ENCODE data around the gene TACO1.
A peak's percentile ranks its signal among the peaks of the same experiment; 100 is the strongest.

The TACO1 gene

GRCh38 chr17:63623786-63624530 lies 23.3 kb downstream of the TACO1 start:
- no peaks in the 10 kb centered on the region for H3K9me3 ChIP-seq (ENCODE audit: low read depth, low read length)
- H3K27ac ChIP-seq, result no peak overlapping the region
- no peak overlapping the region for H3K9ac ChIP-seq (ENCODE audit: insufficient read length)
- DNase-seq (ENCODE audit: low read depth, low spot score), result no peak
- peak overlapping the region; percentile 75 for H3K4me3 ChIP-seq
- no peaks in the 10 kb centered on the region for H3K36me3 ChIP-seq (ENCODE audit: insufficient read depth, low read length)
- TF ChIP-seq FOXP2 (optimal IDR thresholded peaks at IDR 0.05; ENCODE audit: control extremely low read depth, extremely low read length, insufficient read depth) (no peak), POLR2AphosphoS5 (IDR thresholded peaks at IDR 0.05; ENCODE audit: borderline replicate concordance, low read depth, low read length) (no peak), EZH2 (IDR thresholded peaks at IDR 0.05) (no peak)

- Histone ChIP-seq H3K4me3 (no peak overlapping the region), H3K27ac (no peak overlapping the region), H3K9me3 (ENCODE audit: low read depth, low read length) (no peaks in the 10 kb centered on the region)
Measured at GRCh38 chr17:63624531-63624880, 23.8 kb downstream of the TACO1 start.

GRCh38 chr17:63626551-63627180 lies 26.0 kb downstream of the TACO1 start:
- no peak for TF ChIP-seq POLR2AphosphoS5 (IDR thresholded peaks at IDR 0.05; ENCODE audit: borderline replicate concordance, low read depth, low read length)
- no peak for TF ChIP-seq FOXP2 (optimal IDR thresholded peaks at IDR 0.05; ENCODE audit: control extremely low read depth, extremely low read length, insufficient read depth)
- TF ChIP-seq EZH2 (IDR thresholded peaks at IDR 0.05), result no peak
- no peak overlapping the region for H3K4me3 ChIP-seq
- H3K27ac ChIP-seq, result no peak overlapping the region
- H3K9ac ChIP-seq (ENCODE audit: insufficient read length), result no peak overlapping the region
- H3K36me3 ChIP-seq (ENCODE audit: insufficient read depth, low read length), result no peaks in the 10 kb centered on the region
- H3K9me3 ChIP-seq (ENCODE audit: low read depth, low read length), result no peaks in the 10 kb centered on the region
- DNase-seq (ENCODE audit: low read depth, low spot score), result no peak

More at GRCh38 chr17:63624531-63624880, 23.8 kb downstream of the TACO1 start:
- Histone ChIP-seq H3K36me3 (ENCODE audit: insufficient read depth, low read length) (no peaks in the 10 kb centered on the region), H3K9ac (ENCODE audit: insufficient read length) (no peak overlapping the region)
- no peak for DNase-seq (ENCODE audit: low read depth, low spot score)
- TF ChIP-seq EZH2 (IDR thresholded peaks at IDR 0.05) (no peak), FOXP2 (optimal IDR thresholded peaks at IDR 0.05; ENCODE audit: control extremely low read depth, extremely low read length, insufficient read depth) (no peak), POLR2AphosphoS5 (IDR thresholded peaks at IDR 0.05; ENCODE audit: borderline replicate concordance, low read depth, low read length) (no peak)

- no peaks in the 10 kb centered on the region for H3K9me3 ChIP-seq (ENCODE audit: low read depth, low read length)
- no peak for DNase-seq (ENCODE audit: low read depth, low spot score)
- H3K9ac ChIP-seq (ENCODE audit: insufficient read length), result no peak overlapping the region
- no peak overlapping the region for H3K27ac ChIP-seq
- no peak overlapping the region for H3K4me3 ChIP-seq
- no peaks in the 10 kb centered on the region for H3K36me3 ChIP-seq (ENCODE audit: insufficient read depth, low read length)
- TF ChIP-seq FOXP2 (optimal IDR thresholded peaks at IDR 0.05; ENCODE audit: control extremely low read depth, extremely low read length, insufficient read depth) (no peak), EZH2 (IDR thresholded peaks at IDR 0.05) (no peak), POLR2AphosphoS5 (IDR thresholded peaks at IDR 0.05; ENCODE audit: borderline replicate concordance, low read depth, low read length) (no peak)
Measured at GRCh38 chr17:63629627-63630026, 28.9 kb downstream of the TACO1 start.

GRCh38 chr17:63631062-63631461 lies 30.4 kb downstream of the TACO1 start:
- no peak overlapping the region for H3K9ac ChIP-seq (ENCODE audit: insufficient read length)
- H3K36me3 ChIP-seq (ENCODE audit: insufficient read depth, low read length), result no peaks in the 10 kb centered on the region
- H3K9me3 ChIP-seq (ENCODE audit: low read depth, low read length), result no peaks in the 10 kb centered on the region
- H3K4me3 ChIP-seq, result no peak overlapping the region
- H3K27ac ChIP-seq, result no peak overlapping the region
- TF ChIP-seq FOXP2 (optimal IDR thresholded peaks at IDR 0.05; ENCODE audit: control extremely low read depth, extremely low read length, insufficient read depth), result no peak
- no peak for TF ChIP-seq POLR2AphosphoS5 (IDR thresholded peaks at IDR 0.05; ENCODE audit: borderline replicate concordance, low read depth, low read length)
- TF ChIP-seq EZH2 (IDR thresholded peaks at IDR 0.05), result no peak
- no peak for DNase-seq (ENCODE audit: low read depth, low spot score)

- no peak overlapping the region for H3K4me3 ChIP-seq
- TF ChIP-seq POLR2AphosphoS5 (IDR thresholded peaks at IDR 0.05; ENCODE audit: borderline replicate concordance, low read depth, low read length) (no peak), EZH2 (IDR thresholded peaks at IDR 0.05) (no peak), FOXP2 (optimal IDR thresholded peaks at IDR 0.05; ENCODE audit: control extremely low read depth, extremely low read length, insufficient read depth) (no peak)
- H3K36me3 ChIP-seq (ENCODE audit: insufficient read depth, low read length), result no peaks in the 10 kb centered on the region; the same call in 1 of the 2 replicates
- no peak overlapping the region for H3K9ac ChIP-seq (ENCODE audit: insufficient read length)
- H3K27ac ChIP-seq, result no peak overlapping the region
- DNase-seq (ENCODE audit: low read depth, low spot score), result no peak
- no peaks in the 10 kb centered on the region for H3K9me3 ChIP-seq (ENCODE audit: low read depth, low read length)
Measured at GRCh38 chr17:63631626-63632025, 30.9 kb downstream of the TACO1 start.

GRCh38 chr17:63633742-63634141 lies 33.0 kb downstream of the TACO1 start:
- Histone ChIP-seq H3K27ac (no peak overlapping the region), H3K9ac (ENCODE audit: insufficient read length) (no peak overlapping the region)

GRCh38 chr17:63634163-63634562 lies 33.5 kb downstream of the TACO1 start:
- Histone ChIP-seq H3K27ac (no peak overlapping the region), H3K9ac (ENCODE audit: insufficient read length) (no peak overlapping the region), H3K36me3 (ENCODE audit: insufficient read depth, low read length) (no peaks in the 10 kb centered on the region; the same call in 1 of the 2 replicates), H3K9me3 (ENCODE audit: low read depth, low read length) (no peaks in the 10 kb centered on the region), H3K4me3 (no peak overlapping the region)
- no peak for DNase-seq (ENCODE audit: low read depth, low spot score)
- TF ChIP-seq POLR2AphosphoS5 (IDR thresholded peaks at IDR 0.05; ENCODE audit: borderline replicate concordance, low read depth, low read length) (no peak), EZH2 (IDR thresholded peaks at IDR 0.05) (no peak), FOXP2 (optimal IDR thresholded peaks at IDR 0.05; ENCODE audit: control extremely low read depth, extremely low read length, insufficient read depth) (no peak)

More at GRCh38 chr17:63633742-63634141, 33.0 kb downstream of the TACO1 start:
- no peak overlapping the region for H3K4me3 ChIP-seq
- H3K9me3 ChIP-seq (ENCODE audit: low read depth, low read length), result no peaks in the 10 kb centered on the region
- TF ChIP-seq EZH2 (IDR thresholded peaks at IDR 0.05) (no peak), POLR2AphosphoS5 (IDR thresholded peaks at IDR 0.05; ENCODE audit: borderline replicate concordance, low read depth, low read length) (no peak), FOXP2 (optimal IDR thresholded peaks at IDR 0.05; ENCODE audit: control extremely low read depth, extremely low read length, insufficient read depth) (no peak)
- no peak for DNase-seq (ENCODE audit: low read depth, low spot score)
- no peaks in the 10 kb centered on the region; the same call in 1 of the 2 replicates for H3K36me3 ChIP-seq (ENCODE audit: insufficient read depth, low read length)

All from SK-N-MC (cell line).